ENCODE results near the gene ADK. TPM values are rescaled to one million over a fixed set of nuclear protein-coding genes. Genes with fewer than 3 reads are reported as not detected.

ADK gene
- total RNA-seq, 2 experiments from 2014 or later: 56.9 to 57.5 TPM

- Mint-ChIP-seq H3K4me1 (ENCODE audit: low read depth) (no peaks in the 10 kb centered on the region), H3K27ac (no peak overlapping the region), H3K4me3 (no peak overlapping the region), H3K27me3 (no peaks in the 10 kb centered on the region), H3K36me3 (ENCODE audit: low read depth) (peaks cover 29% of the 10 kb centered on the region), H3K9me3 (no peaks in the 10 kb centered on the region)
- no peak for TF ChIP-seq CTCF (IDR thresholded peaks at IDR 0.05)
- ATAC-seq (no peak), DNase-seq (no peak)
- intact Hi-C loops (cut with micrococcal nuclease): no loop called here
- POLR2A ChIA-PET: no interaction called here
- CTCF ChIA-PET: no interaction called here
Observed at GRCh38 chr10:74373059-74373458, 222.0 kb downstream of the ADK start.

- ChIA-PET POLR2A (no interaction called here), CTCF (no interaction called here)
- H3K27me3 Mint-ChIP-seq: no peaks in the 10 kb centered on the region
- H3K4me3 Mint-ChIP-seq: no peak overlapping the region
- TF ChIP-seq CTCF (IDR thresholded peaks at IDR 0.05): no peak
- DNase-seq (no peak), ATAC-seq (no peak)
- H3K9me3 Mint-ChIP-seq: peaks cover 2% of the 10 kb centered on the region
- intact Hi-C loops (cut with micrococcal nuclease): no loop called here
- H3K4me1 Mint-ChIP-seq (ENCODE audit: low read depth): peaks cover 27% of the 10 kb centered on the region
- no peak overlapping the region for H3K27ac Mint-ChIP-seq
- H3K36me3 Mint-ChIP-seq (ENCODE audit: low read depth): peaks cover 15% of the 10 kb centered on the region
Observed at GRCh38 chr10:74377476-74377875, 226.5 kb downstream of the ADK start.

- intact Hi-C loops (cut with micrococcal nuclease): no loop called here
- no peaks in the 10 kb centered on the region for H3K27me3 Mint-ChIP-seq
- no peak for ATAC-seq
- H3K36me3 Mint-ChIP-seq (ENCODE audit: low read depth): peaks cover 12% of the 10 kb centered on the region
- peaks cover 39% of the 10 kb centered on the region for H3K4me1 Mint-ChIP-seq (ENCODE audit: low read depth)
- CTCF ChIA-PET: no interaction called here
- POLR2A ChIA-PET: no interaction called here
- no peak overlapping the region for H3K27ac Mint-ChIP-seq
- no peak overlapping the region for H3K4me3 Mint-ChIP-seq
- no peak for DNase-seq
- peaks cover 2% of the 10 kb centered on the region for H3K9me3 Mint-ChIP-seq
- no peak for TF ChIP-seq CTCF (IDR thresholded peaks at IDR 0.05)
Observed at GRCh38 chr10:74379474-74379873, 228.5 kb downstream of the ADK start.

- intact Hi-C loops (cut with micrococcal nuclease): no loop called here
- H3K36me3 Mint-ChIP-seq (ENCODE audit: low read depth): peaks cover 8% of the 10 kb centered on the region
- ATAC-seq (no peak), DNase-seq (no peak)
- H3K4me3 Mint-ChIP-seq: no peak overlapping the region
- peaks cover 48% of the 10 kb centered on the region for H3K4me1 Mint-ChIP-seq (ENCODE audit: low read depth)
- no peak for TF ChIP-seq CTCF (IDR thresholded peaks at IDR 0.05)
- H3K27me3 Mint-ChIP-seq: no peaks in the 10 kb centered on the region
- ChIA-PET POLR2A (no interaction called here), CTCF (no interaction called here)
- peaks cover 2% of the 10 kb centered on the region for H3K9me3 Mint-ChIP-seq
- no peak overlapping the region for H3K27ac Mint-ChIP-seq
Observed at GRCh38 chr10:74380795-74381194, 229.8 kb downstream of the ADK start.

GRCh38 chr10:74381291-74381853 is 230.4 kb downstream of the ADK start:
- peaks cover 8% of the 10 kb centered on the region for H3K36me3 Mint-ChIP-seq (ENCODE audit: low read depth)

More at GRCh38 chr10:74381291-74381853, 230.4 kb downstream of the ADK start:
- H3K9me3 Mint-ChIP-seq: peaks cover 2% of the 10 kb centered on the region
- H3K4me1 Mint-ChIP-seq (ENCODE audit: low read depth): peaks cover 50% of the 10 kb centered on the region
- no peak overlapping the region for H3K27ac Mint-ChIP-seq
- ChIA-PET CTCF (no interaction called here), POLR2A (no interaction called here)
- no peak for TF ChIP-seq CTCF (IDR thresholded peaks at IDR 0.05)
- intact Hi-C loops (cut with micrococcal nuclease): no loop called here
- no peak for DNase-seq
- ATAC-seq: no peak
- no peaks in the 10 kb centered on the region for H3K27me3 Mint-ChIP-seq
- no peak overlapping the region for H3K4me3 Mint-ChIP-seq

Data from activated CD8-positive, alpha-beta T cell treated with anti-CD3 and anti-CD28 coated beads for 36 hours (primary cell).